T-helper 9 cell (primary cell): ENCODE data around the gene CACNA2D3.
"Not testable (repeated sequence)": the region's sequence is repeated elsewhere in the genome, so short reads cannot be mapped to it uniquely, and the experiment has no call there.

ENCODE experiments used
- DNase-seq: peaks from one replicate; pipeline ENCODE4 v3.0.0-alpha.2; 2020
- total RNA-seq, 2 donors: gene quantifications; one replicate each; lab custom pipeline; 2026; lab: John Stamatoyannopoulos, UW

Gene CACNA2D3
- total RNA-seq: 0 reads per million in 2 donors

DNA sequence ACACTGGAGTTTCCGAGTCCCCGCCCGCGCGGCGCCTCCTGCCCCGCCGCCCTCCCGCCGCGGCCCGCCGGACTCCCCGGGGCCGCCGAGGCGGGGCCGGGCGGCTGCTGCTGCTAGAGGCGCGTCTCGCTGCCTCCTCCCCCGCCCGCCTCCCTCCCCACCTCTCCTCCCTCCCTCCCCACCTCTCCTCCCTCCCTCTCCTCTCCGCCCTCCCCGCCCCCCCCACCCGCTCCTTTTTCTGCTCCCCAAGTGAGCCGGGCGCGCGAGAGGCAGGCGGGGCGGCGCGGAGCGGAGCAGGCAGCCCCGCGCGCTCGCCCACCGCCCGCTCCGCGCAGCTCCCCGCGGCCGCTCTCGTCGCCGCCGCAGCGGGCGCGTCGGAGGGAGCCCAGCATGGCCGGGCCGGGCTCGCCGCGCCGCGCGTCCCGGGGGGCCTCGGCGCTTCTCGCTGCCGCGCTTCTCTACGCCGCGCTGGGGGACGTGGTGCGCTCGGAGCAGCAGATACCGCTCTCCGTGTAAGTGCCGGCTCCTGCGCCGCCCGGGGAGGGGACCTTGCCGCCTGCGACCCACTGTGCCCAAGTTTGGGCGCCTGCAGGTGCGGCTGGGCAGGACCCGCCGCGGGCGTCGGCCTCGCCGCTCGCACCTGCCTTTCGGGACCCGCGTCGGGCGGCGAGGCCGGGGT lies at the start of gene CACNA2D3:
Gene CACNA2D3 (plus strand): TSS at position 229 of the 679 bp plus-strand sequence.
- no peak for DNase-seq

DNA sequence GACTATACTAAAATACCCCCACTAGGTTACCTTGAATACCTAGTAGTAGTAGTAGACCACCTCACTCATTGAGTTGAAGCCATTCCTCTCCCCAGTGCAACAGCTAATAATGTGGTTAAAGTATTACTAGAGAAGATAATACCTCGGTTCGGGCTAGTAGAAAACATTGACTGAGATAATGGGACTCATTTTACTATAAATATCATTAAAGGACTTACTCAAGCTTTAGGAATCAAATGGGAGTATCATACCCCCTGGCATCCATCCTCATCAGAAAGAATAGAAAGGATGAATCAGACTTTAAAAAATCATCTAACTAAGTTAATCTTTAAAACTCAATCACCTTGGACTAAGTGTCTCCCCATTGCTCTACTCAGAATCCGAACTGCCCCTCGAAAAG lies 49.0 kb upstream of the CACNA2D3 start:
- no peak for DNase-seq

DNA sequence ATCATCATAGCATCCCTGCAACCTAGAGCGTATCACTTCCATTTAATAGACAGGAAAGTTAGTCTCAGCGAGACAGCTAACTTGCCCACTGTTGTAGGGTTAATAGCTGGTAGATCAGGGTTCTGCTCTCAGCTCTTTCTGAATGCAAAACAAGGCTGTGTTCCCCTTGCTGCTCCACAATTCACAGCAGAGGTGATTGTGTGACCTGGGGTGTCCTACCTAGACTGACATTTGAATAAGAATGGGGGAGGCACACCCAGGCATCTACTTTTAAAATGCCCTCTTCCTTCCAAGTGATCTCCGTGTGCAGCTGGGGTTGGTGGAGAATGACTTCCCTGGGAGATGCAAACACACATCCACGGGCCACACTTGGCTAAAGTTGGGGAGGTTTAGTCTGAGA lies 43.0 kb upstream of the CACNA2D3 start:
- no peak for DNase-seq

DNA sequence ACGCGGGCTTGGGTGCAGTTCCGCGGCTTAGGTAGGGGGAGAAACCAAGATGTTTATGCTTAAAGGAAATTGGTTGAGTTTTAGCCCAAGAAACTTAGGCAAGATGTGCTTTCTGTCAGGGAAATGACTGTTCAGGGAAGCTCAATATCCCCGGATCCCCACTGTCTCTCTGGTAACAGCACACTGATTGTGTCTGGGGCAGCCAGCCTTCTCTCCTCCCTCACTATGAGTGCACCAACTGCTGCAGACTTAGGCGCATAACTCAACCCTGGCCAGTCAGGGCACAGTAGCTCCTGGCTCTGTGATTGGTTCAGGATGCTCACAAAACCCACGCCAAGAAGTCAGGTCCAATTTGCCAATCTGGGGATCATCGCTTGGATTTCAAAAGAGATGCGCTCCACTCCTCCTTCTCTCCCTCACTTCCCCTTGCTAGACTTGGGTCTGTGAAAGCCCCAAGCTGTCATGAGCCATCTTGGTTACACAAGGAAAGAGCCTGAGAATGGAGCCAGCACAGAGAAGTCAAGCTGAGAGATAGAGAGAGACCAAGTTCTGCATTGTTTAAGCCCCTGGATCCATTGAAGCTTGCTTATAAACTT lies 42.5 kb upstream of the CACNA2D3 start:
- no peak for DNase-seq

DNA sequence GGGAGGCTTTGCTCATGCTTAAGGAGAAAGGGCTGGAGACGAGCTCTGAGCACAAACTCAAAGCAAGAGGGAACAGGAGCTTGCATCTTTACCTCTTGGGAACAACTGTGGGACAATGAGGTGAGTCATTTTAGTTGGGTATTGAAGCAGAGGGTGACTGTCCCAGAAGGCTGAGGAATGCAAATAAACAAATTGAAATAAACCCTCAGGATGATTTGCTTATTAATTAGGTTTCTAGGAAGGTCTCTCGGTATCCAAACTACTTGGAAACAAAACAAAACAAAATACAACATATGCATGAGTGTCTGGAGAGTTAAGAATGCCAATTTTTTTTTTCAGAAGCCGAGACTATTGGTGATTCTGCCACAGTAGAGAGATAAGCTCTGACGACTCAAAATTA lies 38.4 kb upstream of the CACNA2D3 start:
- no peak for DNase-seq

DNA sequence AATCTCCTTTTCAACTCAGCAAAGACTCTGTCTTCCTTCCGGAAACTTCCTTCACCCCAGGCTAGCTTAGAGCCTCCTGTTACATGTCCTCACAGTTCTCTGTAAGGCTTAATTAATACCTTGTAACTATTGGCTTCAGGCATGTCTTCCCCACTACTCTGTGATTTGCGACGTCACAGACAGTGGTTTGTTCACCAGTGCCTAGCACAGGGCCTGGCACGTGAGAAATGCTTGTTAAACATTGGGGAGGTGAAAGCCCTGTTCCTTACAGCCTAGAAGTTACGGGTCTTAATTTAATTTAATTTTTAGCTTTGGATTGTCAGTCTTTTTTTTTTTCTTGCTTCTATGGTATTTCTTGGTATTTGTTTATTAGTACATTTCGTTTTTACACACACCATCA lies 36.4 kb upstream of the CACNA2D3 start:
- no peak for DNase-seq

DNA sequence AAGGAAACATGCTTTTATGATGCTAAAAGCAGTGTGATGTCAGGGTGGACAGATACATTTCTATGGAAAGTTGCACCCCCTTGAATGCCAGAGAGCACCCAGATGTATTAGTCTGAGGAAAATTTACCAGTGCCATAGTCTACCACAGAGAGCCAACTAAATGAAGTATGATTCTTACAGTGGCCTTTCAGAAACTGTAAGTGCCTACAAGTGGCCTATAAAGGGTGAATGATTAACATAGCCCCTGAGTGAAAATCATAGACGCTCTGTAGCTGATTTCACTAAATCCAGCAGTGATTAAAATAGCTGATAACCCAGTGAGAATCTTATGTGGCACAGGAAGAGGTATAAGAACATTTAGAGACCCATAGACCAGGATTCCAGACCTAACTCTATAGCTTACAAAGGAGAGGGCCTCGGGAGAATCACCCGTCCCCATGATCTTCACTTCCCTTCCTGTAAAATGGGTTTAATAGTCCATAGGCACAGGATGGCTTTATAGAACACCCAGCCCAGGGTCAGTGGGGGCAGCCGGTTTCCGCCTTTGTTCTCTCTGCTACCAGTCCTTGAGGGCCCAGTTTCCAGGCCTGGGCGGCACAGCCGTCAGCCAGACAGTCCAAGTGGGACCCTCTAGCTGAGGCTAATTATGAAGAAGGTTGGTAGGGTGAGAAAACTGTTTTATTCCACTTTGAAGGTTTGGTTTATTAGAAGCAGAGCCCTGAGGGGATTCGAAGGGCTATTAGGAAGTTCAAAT lies 35.5 kb upstream of the CACNA2D3 start:
- DNase-seq: no peak

DNA sequence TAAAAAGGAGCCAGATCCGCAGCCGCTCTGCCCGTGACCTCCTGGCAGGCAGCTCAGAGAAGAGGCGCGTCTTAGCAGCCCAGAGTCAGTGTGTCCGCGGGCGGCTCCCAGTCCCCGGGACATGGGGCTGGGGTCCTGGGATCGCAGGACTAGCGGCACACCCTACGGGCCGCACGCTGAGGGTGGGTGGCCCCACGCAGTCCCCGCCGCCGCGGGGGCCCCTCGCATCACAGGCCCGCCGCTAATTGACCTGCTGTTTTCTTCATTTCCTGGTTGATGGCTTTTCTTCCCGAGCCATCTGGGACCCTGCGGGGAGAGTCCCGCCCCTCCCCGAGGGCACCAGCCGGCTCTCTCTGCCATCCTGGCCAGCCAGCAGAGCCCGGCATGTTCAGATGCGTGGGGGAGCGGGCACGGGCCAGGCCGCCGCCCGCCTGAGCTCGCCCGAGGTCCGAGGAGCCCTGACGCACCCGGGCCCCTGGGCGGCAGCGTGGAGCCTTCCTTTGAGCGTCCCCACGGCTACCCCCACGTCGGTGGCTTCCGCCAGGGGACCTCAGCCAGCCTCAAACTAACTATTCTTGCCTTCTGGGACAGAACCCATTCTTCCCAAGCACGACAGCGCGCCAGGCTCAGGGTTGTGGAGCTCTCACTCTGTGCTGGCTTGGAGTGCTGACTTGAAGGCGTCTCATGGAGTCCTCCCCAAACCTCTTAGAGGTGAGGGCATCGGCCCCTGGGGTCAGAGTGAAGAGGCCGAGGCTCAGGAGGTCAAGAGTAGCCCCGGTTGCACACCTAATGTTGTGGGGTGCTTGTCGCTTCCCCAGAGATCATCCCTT lies 34.6 kb upstream of the CACNA2D3 start:
- no peak for DNase-seq

DNA sequence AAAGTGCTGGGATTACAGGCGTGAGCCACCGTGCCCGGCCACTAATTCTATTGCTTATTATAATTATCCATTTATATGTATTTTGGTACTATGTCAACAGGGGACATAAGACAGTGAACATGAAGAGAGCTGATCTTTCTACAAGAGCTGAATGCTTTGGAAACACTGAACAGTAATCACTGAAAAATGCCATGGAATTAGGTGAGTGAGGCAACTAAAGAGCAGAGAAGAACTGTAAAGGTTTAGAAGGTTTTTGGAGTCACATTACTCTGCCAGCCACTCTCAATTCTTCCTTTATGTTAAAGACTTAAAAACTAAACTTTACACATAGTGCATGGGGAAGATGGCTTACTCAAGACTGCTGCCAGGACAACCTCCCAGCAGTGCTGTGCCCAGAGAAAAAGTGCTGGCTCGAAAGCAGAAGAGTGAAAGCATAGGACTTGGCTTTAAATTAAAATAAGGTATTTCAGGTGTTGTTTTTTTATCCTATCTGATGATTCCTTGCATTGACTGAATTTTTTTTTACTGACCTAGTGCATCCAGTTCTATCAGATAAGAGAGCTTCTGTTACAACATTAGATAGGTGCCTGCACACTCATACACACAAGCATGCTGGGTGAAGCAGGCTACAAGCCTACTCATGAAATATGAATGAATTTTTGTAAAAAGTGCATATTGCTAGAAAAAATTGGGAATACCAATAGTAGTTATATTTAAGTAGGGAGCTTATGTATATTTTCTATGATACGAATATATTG lies 28.7 kb upstream of the CACNA2D3 start:
- no peak for DNase-seq

DNA sequence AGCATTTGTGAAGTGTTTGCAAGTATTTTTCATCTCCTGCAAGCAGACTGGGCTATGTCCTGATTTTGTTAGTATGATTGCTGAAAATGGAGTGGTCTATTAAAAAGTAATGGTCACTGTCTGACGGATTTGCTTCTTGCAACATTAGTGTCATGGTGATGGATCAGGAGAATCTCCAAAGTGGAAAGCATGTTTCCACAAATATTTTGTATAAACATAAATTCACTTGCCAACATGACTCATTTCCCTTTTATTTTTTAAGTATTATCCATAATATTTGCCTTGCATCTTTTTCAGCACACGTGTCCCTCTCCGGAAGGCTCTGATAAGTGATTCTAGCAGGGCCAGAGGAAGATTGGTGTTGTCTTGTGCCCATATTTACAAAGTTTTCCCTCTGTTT lies 27.4 kb upstream of the CACNA2D3 start:
- no peak for DNase-seq

DNA sequence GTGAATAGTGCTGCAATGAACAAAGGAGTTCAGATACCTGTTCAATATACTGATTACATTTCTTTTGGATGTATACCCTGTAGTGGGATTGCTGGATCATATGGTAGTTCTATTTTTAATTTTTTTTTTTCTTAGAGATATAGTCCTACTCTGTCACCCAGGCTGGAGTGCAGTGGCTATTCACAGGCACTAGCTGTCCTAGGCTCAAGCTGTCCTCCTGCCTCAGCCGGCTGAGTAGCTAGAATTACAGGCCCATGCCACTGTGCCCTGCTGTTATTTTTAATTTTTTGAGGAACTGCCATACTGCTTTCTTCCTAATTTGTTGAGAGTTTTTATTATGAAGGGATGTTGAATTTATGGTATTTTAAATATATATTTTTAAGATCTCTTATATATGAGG lies 23.0 kb upstream of the CACNA2D3 start:
- no peak for DNase-seq

DNA sequence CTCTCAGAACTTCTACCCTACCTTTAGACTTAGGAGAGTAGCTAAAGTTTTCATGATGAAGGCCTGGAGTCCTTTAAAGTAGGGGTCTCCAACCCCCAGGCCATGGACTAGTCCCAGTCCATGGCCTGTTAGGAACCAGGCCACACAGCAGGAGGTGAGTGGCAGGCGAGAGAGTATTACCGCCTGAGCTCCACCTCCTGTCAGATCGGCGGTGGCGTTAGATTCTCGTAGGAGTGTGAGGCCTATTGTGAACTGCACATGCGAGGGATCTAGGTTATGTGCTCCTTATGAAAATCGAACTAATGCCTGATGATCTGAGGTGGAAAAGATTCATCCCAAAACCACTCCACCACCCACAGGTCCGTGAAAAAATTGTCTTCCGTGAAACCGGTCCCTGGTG lies 18.3 kb upstream of the CACNA2D3 start:
- no peak for DNase-seq

DNA sequence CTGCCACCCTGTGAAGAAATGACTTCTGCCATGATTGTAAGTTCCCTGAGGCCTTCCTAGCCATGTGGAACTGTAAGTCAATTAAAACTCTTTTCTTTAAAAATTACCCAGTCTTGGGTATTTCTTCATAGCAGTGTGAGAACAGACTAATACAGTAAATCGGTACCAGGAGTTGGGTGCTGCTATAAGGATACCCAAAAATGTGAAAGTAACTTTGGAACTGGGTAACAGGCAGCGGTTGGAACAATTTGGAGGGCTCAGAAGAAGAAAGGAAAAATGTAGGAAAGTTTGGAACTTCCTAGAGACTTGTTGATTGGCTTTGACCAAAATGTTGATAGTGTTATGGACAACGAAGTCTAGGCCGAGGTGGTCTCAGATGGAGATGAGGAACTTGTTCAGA lies 6.2 kb upstream of the CACNA2D3 start:
- DNase-seq: not testable (repeated sequence)

DNA sequence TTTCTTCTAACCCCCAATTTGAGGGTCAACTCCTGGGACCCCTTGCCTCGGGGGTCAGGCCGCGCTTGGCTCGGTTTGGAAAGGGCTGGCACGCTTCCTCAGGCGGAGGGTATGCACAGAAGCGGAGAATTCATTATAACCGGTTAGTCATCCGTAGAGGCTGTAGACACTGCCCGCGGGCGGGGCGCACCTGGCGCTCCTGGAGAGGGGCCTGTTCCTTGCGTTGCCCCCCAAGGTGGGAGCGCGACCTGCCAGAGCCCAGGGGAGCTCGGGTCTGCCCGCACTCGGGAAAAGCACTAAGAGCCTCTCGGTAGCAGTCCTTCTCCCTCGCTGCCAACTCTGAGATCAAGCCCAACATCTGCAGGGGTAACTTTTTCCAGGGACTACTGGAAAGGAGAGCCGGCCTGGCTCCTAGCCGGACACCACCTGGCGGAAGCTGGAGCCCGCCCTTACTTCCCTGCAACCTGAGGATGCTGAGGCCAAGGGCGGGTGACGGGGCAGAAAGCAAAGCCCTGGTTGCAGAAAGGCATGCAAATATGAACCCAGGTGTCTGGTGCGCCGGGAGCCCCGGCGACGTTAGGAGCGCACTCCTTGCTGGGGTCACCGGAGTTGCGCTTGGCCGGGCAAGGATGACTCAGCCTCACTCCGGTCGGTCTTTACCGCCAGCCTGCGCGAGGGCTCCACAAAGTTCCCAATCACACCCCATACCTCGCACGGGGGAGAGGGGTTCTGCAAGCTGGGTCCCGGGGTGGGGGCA lies 1.5 kb upstream of the CACNA2D3 start:
- DNase-seq: no peak

DNA sequence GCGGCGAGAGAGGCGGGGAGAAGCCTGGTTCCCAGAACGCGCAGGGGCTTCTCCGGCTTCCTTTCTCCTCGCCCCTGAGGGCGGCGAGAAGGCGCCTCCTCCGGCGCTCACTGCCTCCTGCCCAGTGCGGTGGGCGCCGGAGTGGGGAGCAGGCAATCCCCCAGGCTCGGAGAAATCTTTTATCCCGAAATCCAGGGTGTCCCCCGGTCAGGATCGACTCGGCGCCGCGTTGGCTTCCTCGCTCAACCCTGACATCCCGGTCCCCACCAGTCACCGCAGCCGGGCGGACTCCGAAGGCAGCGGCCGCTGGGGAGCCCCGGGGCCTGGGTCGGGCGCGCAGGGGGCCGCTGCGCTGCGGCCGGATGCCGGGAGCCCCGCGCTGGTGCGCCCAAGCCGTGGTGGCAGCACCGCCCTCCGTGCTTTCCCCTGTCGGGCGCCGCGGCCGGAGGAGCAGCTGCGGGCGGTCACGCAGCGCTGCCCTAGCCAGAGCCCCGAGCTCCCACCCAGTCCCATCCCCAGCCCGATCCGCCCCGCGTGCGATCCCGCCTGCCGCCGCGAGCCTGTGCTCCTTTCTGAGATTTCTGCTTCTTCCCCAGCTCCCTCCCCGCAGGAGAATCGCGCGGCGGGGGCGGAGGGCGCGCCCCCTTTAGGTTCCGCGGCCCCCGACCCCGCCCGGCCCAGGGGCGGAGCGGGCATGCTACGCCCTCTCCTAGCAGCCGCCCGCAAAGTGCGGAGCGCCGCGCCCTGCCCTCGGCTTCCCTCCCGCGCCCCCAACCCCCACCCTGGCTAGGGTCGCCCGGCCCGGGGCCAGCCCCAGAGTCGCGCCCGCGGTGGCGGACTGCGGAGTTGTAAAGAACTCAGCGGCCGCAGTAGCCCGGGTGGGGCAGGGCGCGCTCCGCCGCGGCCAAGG lies 683 bp upstream of the CACNA2D3 start:
- no peak for DNase-seq

DNA sequence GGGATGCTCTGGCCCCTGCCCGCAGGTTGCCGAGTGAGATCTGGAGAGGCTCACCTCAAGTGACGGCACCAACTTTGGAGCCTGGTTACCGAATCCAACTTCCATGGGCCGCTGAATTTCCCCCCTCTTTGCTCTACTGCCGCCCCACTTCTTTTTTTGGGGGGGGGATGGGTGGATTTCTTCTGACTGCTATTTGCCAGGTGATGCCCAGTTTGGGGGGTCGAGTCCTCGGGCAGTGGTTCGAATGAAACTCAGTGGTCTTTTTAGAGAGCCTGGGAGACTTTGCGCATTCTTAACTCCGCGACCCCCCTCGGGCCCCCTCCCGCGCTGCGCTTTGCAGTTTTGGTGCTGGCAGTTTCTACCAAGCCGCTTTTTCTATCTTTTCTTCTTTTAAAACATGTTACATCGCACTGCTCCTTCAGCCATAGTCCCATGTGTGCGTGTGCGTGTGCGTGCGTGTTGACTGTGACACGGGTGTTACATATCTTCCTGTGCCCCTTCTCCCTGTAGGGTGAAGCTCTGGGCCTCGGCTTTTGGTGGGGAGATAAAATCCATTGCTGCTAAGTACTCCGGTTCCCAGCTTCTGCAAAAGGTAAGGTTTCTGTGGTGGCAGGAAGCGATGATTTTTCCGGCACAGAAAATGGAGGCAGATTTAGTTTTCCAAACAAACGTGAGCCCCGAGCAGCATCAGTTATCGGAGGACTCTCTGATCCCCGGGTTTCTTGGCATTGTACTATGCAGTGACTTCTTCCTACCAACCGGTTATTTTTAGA lies 837 bp downstream of the CACNA2D3 start:
- DNase-seq: no peak

DNA sequence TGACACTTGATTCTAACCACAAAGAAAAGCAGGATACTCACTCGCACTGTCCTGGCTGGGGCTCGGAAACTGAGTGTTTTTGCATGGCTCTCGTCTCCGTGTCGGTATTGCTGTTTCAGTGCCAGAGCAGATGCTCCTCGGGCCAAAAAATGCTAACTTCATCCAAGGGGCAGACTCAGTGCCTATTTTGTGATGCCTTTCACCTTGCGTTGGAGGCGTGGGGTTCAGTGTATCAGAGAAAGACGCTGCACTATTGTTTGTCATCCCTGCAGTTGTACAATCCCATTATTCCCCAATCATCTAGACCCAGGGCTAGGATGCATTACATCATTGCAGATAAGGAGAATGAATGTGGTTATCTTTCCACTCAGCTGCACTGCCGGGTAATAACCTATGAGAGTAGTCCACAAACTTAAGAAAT lies 1.4 kb downstream of the CACNA2D3 start:
- DNase-seq: no peak

DNA sequence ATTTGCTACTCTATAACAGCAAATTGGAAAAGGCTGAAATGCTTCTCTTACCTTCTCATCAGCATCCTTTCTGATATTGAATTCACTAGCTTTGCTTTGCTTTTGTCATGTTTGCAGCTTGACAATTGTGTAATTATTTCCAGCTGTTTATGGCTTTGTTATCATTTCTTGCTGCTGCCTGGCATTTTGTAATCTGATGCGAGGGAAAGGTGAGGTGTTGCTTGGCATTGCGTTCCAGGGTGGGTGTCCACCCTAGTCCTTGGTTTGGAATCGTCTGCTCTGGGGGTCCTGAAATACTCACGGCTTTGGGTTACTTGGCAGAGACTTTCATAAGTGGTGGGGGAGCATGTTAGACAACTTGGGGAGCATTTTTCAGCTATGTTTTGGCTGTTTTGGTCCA lies 2.9 kb downstream of the CACNA2D3 start:
- no peak for DNase-seq

DNA sequence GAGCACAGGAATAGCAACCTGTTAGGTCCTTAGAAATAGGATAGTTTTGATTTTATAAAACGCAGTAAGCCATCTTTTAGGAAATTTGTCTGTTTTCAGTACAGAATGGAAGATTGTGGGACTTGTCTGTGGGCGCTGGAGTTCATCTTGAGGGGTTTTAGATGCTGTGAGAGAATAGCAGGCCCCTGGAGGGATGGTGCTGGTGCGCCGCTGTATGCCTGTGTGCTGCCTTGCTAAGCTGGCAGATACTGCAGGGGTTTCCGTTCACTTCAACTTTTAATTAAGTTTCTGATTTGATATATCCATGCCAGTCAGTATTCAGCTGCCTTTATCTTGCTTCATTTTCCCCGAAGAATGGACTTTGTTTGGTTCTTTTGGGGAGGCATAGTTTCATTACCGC lies 4.2 kb downstream of the CACNA2D3 start:
- no peak for DNase-seq
